K562 (cell line): ENCODE data around the gene ARHGAP26. TPM values are rescaled to one million over a fixed set of nuclear protein-coding genes. Genes with fewer than 3 reads are reported as not detected.

Experiments
- ATAC-seq: fragments of 200-7000 bp; cut with Tn5 transposase; 3 replicates; pipeline ENCODE4 v1.9.1; 2020; ENCODE audit warnings: moderate library complexity
- BruUV-seq: library from RNA; stranded (reverse); fragments of 400-500 nt; replicated peaks from 2 replicates; lab custom pipeline; 2021; lab: Mats Ljungman, UMichigan
- CTCF ChIA-PET: fragments of 300-600 bp; formaldehyde crosslinking; extraction: SDS; loops from one replicate; lab custom pipeline; 2021; ENCODE audit warnings: low intra/inter-chr PET ratio; lab: Yijun Ruan, JAX
- POLR2A ChIA-PET: fragments of 300-600, 350-650 bp; sonication (Branson Sonifier 250); formaldehyde crosslinking; extraction: SDS; loops from one replicate; lab custom pipeline; 2021; ENCODE audit warnings: antibody characterized with exemption, inconsistent platforms; lab: Yijun Ruan, JAX
- DNase-seq, 4 experiments: peaks; one replicate each; pipeline versions ENCODE4 v3.0.0 to v3.0.0-alpha.2; 2011 to 2018; ENCODE audit warnings: low spot score in 3 of 4, mixed read lengths in 3 of 4; ENCODE audit errors: extremely low read depth in 1 of 4
- FAIRE-seq: peaks from 2 replicates; lab custom pipeline; 2011; peaks lifted over from hg19 to GRCh38; lab: Jason Lieb, UNC
- H2AFZ ChIP-seq: 2 replicates; pipeline ENCODE4 v1.6.0; 2011; ENCODE audit warnings: low read depth, low read length, control low read depth, inconsistent platforms
- H3K27ac ChIP-seq: fragments of 200-600 bp; 3 replicates; pipeline ENCODE4 v1.8.0; 2011; ENCODE audit warnings: low read depth, mild to moderate bottlenecking, control low read depth, inconsistent platforms, low read length, moderate library complexity, mixed read lengths; ENCODE audit errors: extremely low read depth
- H3K27me3 ChIP-seq, 2 experiments: fragments of 300-600 bp in 1 of 2; 2 replicates in 1 of 2; 3 replicates in 1 of 2; pipeline versions ENCODE4 v1.6.0 to v1.8.0; 2011; ENCODE audit warnings: inconsistent platforms in 2 of 2, low read length in 2 of 2, mild to moderate bottlenecking in 1 of 2, mixed read lengths in 1 of 2, moderate library complexity in 1 of 2; ENCODE audit not compliant: control insufficient read depth in 2 of 2, insufficient read depth in 2 of 2
- H3K36me3 ChIP-seq: fragments of 300-600 bp; 3 replicates; pipeline ENCODE4 v1.8.0; 2011; ENCODE audit warnings: mild to moderate bottlenecking, low read length, inconsistent platforms; ENCODE audit not compliant: control insufficient read depth, insufficient read depth
- H3K4me1 ChIP-seq, 2 experiments: fragments of 200-600 bp in 1 of 2; replicated peaks in 1 of 2; 2 replicates in 1 of 2; 3 replicates in 1 of 2; pipeline versions ENCODE4 v1.5.1 to v1.8.0; 2011; ENCODE audit warnings: inconsistent platforms in 2 of 2, low read length in 2 of 2, mild to moderate bottlenecking in 1 of 2, mixed read lengths in 1 of 2, moderate library complexity in 1 of 2; ENCODE audit not compliant: control insufficient read depth in 2 of 2, insufficient read depth in 2 of 2
- H3K4me2 ChIP-seq: 2 replicates; pipeline ENCODE4 v1.6.1; 2011; ENCODE audit warnings: low read length, control low read depth, inconsistent platforms, mixed read lengths; ENCODE audit not compliant: insufficient read depth
- H3K4me3 ChIP-seq: fragments of 200-600 bp; sonication (generic), shearing (Covaris generic); 2 replicates; pipeline ENCODE4 v1.5.1; 2016; ENCODE audit warnings: control low read depth, inconsistent platforms
- H3K79me2 ChIP-seq: fragments of 200-600 bp; 3 replicates; pipeline ENCODE4 v1.8.0; 2011; ENCODE audit warnings: low read length, inconsistent platforms; ENCODE audit not compliant: control insufficient read depth, insufficient read depth
- H3K9ac ChIP-seq, 2 experiments: 2 replicates each; pipeline versions ENCODE4 v1.6.0 to v1.6.1; 2011; ENCODE audit warnings: low read depth in 2 of 2, low read length in 2 of 2, control low read depth in 1 of 2, inconsistent platforms in 1 of 2, mild to moderate bottlenecking in 1 of 2, mixed read lengths in 1 of 2; ENCODE audit not compliant: insufficient read depth in 1 of 2
- H3K9me1 ChIP-seq: one replicate; pipeline ENCODE4 v1.6.0; 2011; ENCODE audit warnings: inconsistent platforms, mild to moderate bottlenecking, low read length, moderate library complexity; ENCODE audit not compliant: control insufficient read depth, insufficient read depth
- H3K9me3 ChIP-seq: replicated peaks from 2 replicates; pipeline ENCODE4 v1.5.1; 2011; ENCODE audit warnings: low read depth, low read length, inconsistent platforms; ENCODE audit not compliant: control insufficient read depth, insufficient read depth
- H4K20me1 ChIP-seq: replicated peaks from 2 replicates; pipeline ENCODE4 v1.6.1; 2011; ENCODE audit warnings: low read length, inconsistent platforms, mixed read lengths; ENCODE audit not compliant: control insufficient read depth, insufficient read depth
- ARID3A ChIP-seq: IDR thresholded peaks from 2 replicates; pipeline ENCODE4 v1.6.1; 2012; ENCODE audit warnings: low read depth, low read length, improper control_type of control experiment, borderline replicate concordance
- BCOR ChIP-seq: fragments of 450-650 bp; IDR thresholded peaks from 2 replicates; pipeline ENCODE4 v1.6.1; 2016
- BHLHE40 ChIP-seq: IDR thresholded peaks from 2 replicates; pipeline ENCODE4 v1.6.1; 2011; ENCODE audit warnings: low read length, improper control_type of control experiment
- BRCA1 ChIP-seq, 2 experiments: fragments of 450-650 bp in 1 of 2; sonication (generic) in 1 of 2; formaldehyde crosslinking in 1 of 2; IDR thresholded peaks; 2 replicates each; pipeline versions ENCODE4 v1.5.0 to v1.6.1; 2017 to 2020; ENCODE audit warnings: mild to moderate bottlenecking in 1 of 2, missing genetic modification reagents in 1 of 2
- HMGN3 ChIP-seq: IDR thresholded peaks from 2 replicates; pipeline ENCODE4 v1.6.1; 2011; ENCODE audit warnings: borderline replicate concordance, low read depth, mild to moderate bottlenecking, mixed read lengths, low read length; ENCODE audit not compliant: insufficient read length; ENCODE audit errors: extremely low read depth
- KDM5B ChIP-seq: fragments of 200-600 bp; sonication (generic); IDR thresholded peaks from 2 replicates; pipeline ENCODE4 v1.6.1; 2012; ENCODE audit warnings: low read depth, mild to moderate bottlenecking, moderate library complexity, low read length, control low read depth, inconsistent platforms; ENCODE audit not compliant: insufficient replicate concordance
- MCM2 ChIP-seq: fragments of 450-650 bp; IDR thresholded peaks from 2 replicates; pipeline ENCODE4 v1.6.1; 2017; ENCODE audit warnings: low read depth, mild to moderate bottlenecking
- SETDB1 ChIP-seq: IDR thresholded peaks from one replicate; pipeline ENCODE4 v1.6.1; 2012; ENCODE audit warnings: low read length, control low read depth, inconsistent platforms
- SLC30A9 ChIP-seq: fragments of 250-450 bp; sonication (Bioruptor Pico); IDR thresholded peaks from 2 replicates; pipeline ENCODE4 v1.8.0; 2022; ENCODE audit warnings: mild to moderate bottlenecking, moderate library complexity
- TRIM24 ChIP-seq, 2 experiments: fragments of 450-650 bp; IDR thresholded peaks; 2 replicates each; pipeline ENCODE4 v1.6.1; 2016
- ZKSCAN3 ChIP-seq: fragments of 250-450 bp; sonication (Bioruptor Pico); IDR thresholded peaks from 2 replicates; pipeline ENCODE4 v1.4.0; 2020
- ZNF384 ChIP-seq: IDR thresholded peaks from 2 replicates; pipeline ENCODE4 v1.6.1; 2012; ENCODE audit warnings: low read depth, low read length, improper control_type of control experiment
- whole genome bisulfite sequencing: fragments of 100-300 bp; shearing (Covaris generic); methylation state at CpG from one replicate; pipeline ENCODE4 v1.1.6; 2016; ENCODE audit warnings: low coverage, mixed read lengths; ENCODE audit not compliant: insufficient coverage; ENCODE audit errors: missing lambda C conversion rate; 5-methylcytosine and 5-hydroxymethylcytosine counted together
- in situ Hi-C: fragments of 300-500 bp; cut with MboI; formaldehyde crosslinking; loops from 4 replicates; pipeline ENCODE4 v1.15.0; 2018; ENCODE audit warnings: inconsistent platforms, mixed read lengths
- intact Hi-C: fragments of 100-400 bp; cut with micrococcal nuclease; formaldehyde crosslinking; loops from 2 replicates; pipeline ENCODE4 v1.14.2; 2022
- polyA plus RNA-seq, 8 experiments: library from polyadenylated mRNA; depleted of rRNA in 4 of 8; stranded (reverse) in 5 of 8; unstranded in 3 of 8; fragments of >200 nt; fragmentation: Nextera tagmentation in 2 of 8; fragmentation: Illumina TruSeq in 1 of 8; extraction: Ambion mirVana in 2 of 8; extraction: Trizol in 1 of 8; gene quantifications; 2 replicates each; pipeline versions ENCODE4 v1.2.1 to v1.2.3, GENCODE V29; 2011 to 2014; ENCODE audit warnings: inconsistent platforms in 1 of 8, missing spikeins in 1 of 8
- total RNA-seq, 7 experiments: library from RNA; depleted of rRNA in 6 of 7; stranded (reverse); fragments of >200 nt in 6 of 7; fragmentation: Illumina TruSeq in 2 of 7; extraction: Trizol in 2 of 7; gene quantifications; 2 replicates each; pipeline versions ENCODE4 v1.2.1 to v1.2.3, GENCODE V29; 2011 to 2021; ENCODE audit warnings: low replicate concordance in 1 of 7

The ARHGAP26 gene
- total and polyA plus RNA-seq, 9 of the 15 experiments (the other 6 are each of a cell fraction or from before 2014, with no cell fraction given): 0.13 to 1.1 (median 0.55) TPM

DNA sequence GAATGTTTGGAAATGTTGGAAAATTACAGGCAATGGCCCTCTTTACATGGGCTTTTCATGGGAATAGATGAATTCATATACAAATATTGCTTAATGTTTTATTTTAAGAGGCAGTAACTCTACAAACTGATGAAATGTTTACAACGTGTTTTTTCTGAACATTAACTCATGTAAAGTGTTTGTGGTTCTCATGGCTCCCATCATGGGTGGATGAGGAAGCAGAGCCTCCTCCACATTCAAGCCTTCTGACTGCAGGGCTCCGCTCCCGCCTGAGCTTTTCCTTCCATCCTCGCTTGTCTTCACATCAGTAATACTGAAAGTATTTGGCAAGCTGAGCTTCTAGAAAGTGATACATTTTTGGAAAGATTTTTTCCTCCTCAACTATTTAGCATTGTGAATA is 204.2 kb downstream of the ARHGAP26 start:
- Histone ChIP-seq H2AFZ (no peak overlapping the region), H3K79me2 (no peaks in the 10 kb centered on the region), H3K36me3 (no peaks in the 10 kb centered on the region), H3K9ac (no peak overlapping the region), H3K9me1 (no peaks in the 10 kb centered on the region), H3K27ac (no peak overlapping the region), H3K4me2 (no peak overlapping the region), H3K4me3 (no peak overlapping the region), H4K20me1 (no peaks in the 10 kb centered on the region), H3K27me3 (peaks cover 3 to 9% of the 10 kb centered on the region in 2 experiments; a peak in 3 of 5 replicates), H3K9me3 (no peaks in the 10 kb centered on the region), H3K4me1 (no peaks in the 10 kb centered on the region; a peak in 1 of 5 replicates)
- no TSS peak for BruUV-seq
- in situ Hi-C loops: no loop called here
- ATAC-seq (no peak), DNase-seq (no peak), FAIRE-seq (no peak)
- no peak for TF ChIP-seq ZKSCAN3 (CRISPR knock-in tag)
- TF ChIP-seq ZNF384: no peak
- no peak for TF ChIP-seq MCM2
- CTCF ChIA-PET: no interaction called here
- intact Hi-C loops: no loop called here
- POLR2A ChIA-PET: no interaction called here
- WGBS: 0% methylated on average over 4 of the region's 4 CpGs

DNA sequence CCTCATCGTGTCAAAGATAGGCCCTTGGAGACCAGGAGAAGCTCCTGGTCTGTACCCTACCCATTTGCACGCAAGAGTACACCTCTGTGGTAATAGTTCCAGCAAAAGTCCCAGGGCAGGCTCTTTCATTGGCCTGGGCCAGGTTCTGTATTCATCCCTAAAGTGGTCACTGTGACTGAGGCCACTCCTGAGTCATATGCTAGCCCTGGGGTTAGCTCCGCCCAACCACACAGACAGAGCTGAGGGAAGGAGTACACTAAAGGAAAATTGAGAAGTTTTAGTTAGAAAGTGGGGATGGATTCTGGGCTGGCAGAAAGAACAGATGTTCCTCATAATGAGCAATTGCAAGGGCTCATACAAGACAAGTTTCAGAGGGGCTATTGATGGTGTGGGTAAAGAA is 206.7 kb downstream of the ARHGAP26 start:
- ChIA-PET POLR2A (no interaction called here), CTCF (no interaction called here)
- Histone ChIP-seq H3K9me3 (no peaks in the 10 kb centered on the region), H3K9me1 (no peaks in the 10 kb centered on the region), H3K4me2 (no peak overlapping the region), H3K36me3 (no peaks in the 10 kb centered on the region), H3K4me3 (no peak overlapping the region), H3K9ac (no peak overlapping the region), H2AFZ (no peak overlapping the region), H3K4me1 (no peaks in the 10 kb centered on the region; a peak in 1 of 5 replicates), H3K79me2 (no peaks in the 10 kb centered on the region), H4K20me1 (no peaks in the 10 kb centered on the region), H3K27me3 (peaks cover 3 to 9% of the 10 kb centered on the region in 2 experiments; a peak in 3 of 5 replicates), H3K27ac (no peak overlapping the region)
- in situ Hi-C loops (no loop called here), intact Hi-C loops (no loop called here)
- FAIRE-seq (no peak), DNase-seq (no peak), ATAC-seq (no peak)
- 8% methylated on average over 3 of the region's 3 CpGs for WGBS
- no TSS peak for BruUV-seq
- TF ChIP-seq SETDB1 (no peak), KDM5B (no peak), TRIM24 (IDR thresholded peaks at IDR 0.05) (no peak), BRCA1 (IDR thresholded peaks at IDR 0.05) (no peak), BRCA1 (CRISPR knock-in tag; IDR thresholded peaks at IDR 0.05) (no peak), BHLHE40 (no peak), ARID3A (no peak), BCOR (no peak), HMGN3 (no peak), SLC30A9 (CRISPR knock-in tag) (no peak)
